HG02938 (cell line): ENCODE results near the gene CUBN.
A peak's percentile ranks its signal among the peaks of the same experiment; 100 is the strongest.

Experiments used
- ATAC-seq: cut with Tn5 transposase; IDR thresholded peaks from one replicate; pipeline ENCODE4 v1.9.1; 2021; ENCODE audit warnings: mild to moderate bottlenecking, moderate library complexity; ENCODE audit not compliant: unreplicated experiment

The CUBN gene

GRCh38 chr10:17043586-17043985 lies 86.0 kb downstream of the CUBN start:
- no peak for ATAC-seq

- no peak for ATAC-seq
These were observed 87.7 kb downstream of the CUBN start for GRCh38 chr10:17041626-17042520.

- ATAC-seq = no peak
These were observed 91.0 kb downstream of the CUBN start for GRCh38 chr10:17038627-17039026.

GRCh38 chr10:17037910-17038309 lies 91.7 kb downstream of the CUBN start:
- ATAC-seq = no peak

- no peak for ATAC-seq
These were observed 94.2 kb downstream of the CUBN start for GRCh38 chr10:17035446-17035845.

GRCh38 chr10:17033529-17034260 lies 95.9 kb downstream of the CUBN start:
- no peak for ATAC-seq

- ATAC-seq = no peak
These were observed 97.7 kb downstream of the CUBN start for GRCh38 chr10:17031637-17032635.

GRCh38 chr10:17029581-17030271 lies 99.9 kb downstream of the CUBN start:
- no peak for ATAC-seq

- ATAC-seq = no peak
These were observed 100.4 kb downstream of the CUBN start for GRCh38 chr10:17029239-17029580.

GRCh38 chr10:17028798-17029197 lies 100.8 kb downstream of the CUBN start:
- ATAC-seq = no peak

GRCh38 chr10:17026686-17027485 lies 102.7 kb downstream of the CUBN start:
- peak; percentile 61 for ATAC-seq

- ATAC-seq = no peak
These were observed 103.9 kb downstream of the CUBN start for GRCh38 chr10:17025444-17026295.

- no peak for ATAC-seq
These were observed 105.2 kb downstream of the CUBN start for GRCh38 chr10:17024461-17024860.

GRCh38 chr10:17023386-17024298 lies 106.0 kb downstream of the CUBN start:
- peak; percentile 90 for ATAC-seq

GRCh38 chr10:17022896-17023295 lies 106.7 kb downstream of the CUBN start:
- ATAC-seq = no peak

GRCh38 chr10:17022466-17022825 lies 107.2 kb downstream of the CUBN start:
- no peak for ATAC-seq

GRCh38 chr10:17021656-17022465 lies 107.8 kb downstream of the CUBN start:
- ATAC-seq = no peak
